ENCODE measurements around the gene TTBK2. TPM values are rescaled to one million over a fixed set of nuclear protein-coding genes. Genes with fewer than 3 reads are reported as not detected.

Gene TTBK2
- total RNA-seq, 4 donors from 2014 or later: 6.0 to 16.2 (median 11.9) TPM

GRCh38 chr15:42725331-42725903 lies 195.2 kb downstream of the TTBK2 start:
- 91 to 93% methylated on average over 11 to 12 of the region's 12 CpGs for WGBS, 2 donors
- H3K4me3 ChIP-seq (ENCODE audit: low read depth, poor library complexity, severe bottlenecking): no peak overlapping the region
- intact Hi-C loops (cut with DNase I; ENCODE audit: low total_unique reads): no loop called here
- no peak for DNase-seq (ENCODE audit: low spot score in 2 of 2)
- TF ChIP-seq POLR2A (IDR thresholded peaks at IDR 0.05) (no peak), CTCF (IDR thresholded peaks at IDR 0.05) (no peak)

DNA sequence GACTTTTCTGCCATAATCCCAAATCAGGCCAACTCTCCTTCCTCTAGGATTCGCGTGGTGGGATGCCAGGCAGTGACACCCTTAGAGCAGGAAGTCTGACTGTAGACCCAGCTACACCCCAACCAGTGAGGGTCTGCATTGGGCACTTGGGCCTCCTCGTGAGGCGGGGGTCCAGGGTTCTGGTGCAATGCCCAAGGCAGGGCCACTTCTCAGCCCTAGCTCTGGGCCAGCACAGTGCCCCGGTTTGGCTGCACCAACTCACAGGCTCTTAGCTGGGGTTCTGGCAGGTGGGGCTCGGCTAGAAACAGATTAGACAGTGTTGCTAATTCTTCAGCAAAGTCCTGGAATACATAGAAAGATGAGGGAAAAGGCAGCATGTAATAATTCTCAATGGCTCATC lies 196.3 kb downstream of the TTBK2 start:
- no peak for TF ChIP-seq POLR2A (IDR thresholded peaks at IDR 0.05)
- WGBS, 2 donors: 91% methylated on average over 6 of the region's 6 CpGs
- intact Hi-C loops (cut with DNase I; ENCODE audit: low total_unique reads): no loop called here
- no peak overlapping the region for H3K4me3 ChIP-seq (ENCODE audit: low read depth, poor library complexity, severe bottlenecking)
- no peak for DNase-seq (ENCODE audit: low spot score in 2 of 2)

- intact Hi-C loops (cut with DNase I; ENCODE audit: low total_unique reads): no loop called here
- no peak overlapping the region for H3K4me3 ChIP-seq (ENCODE audit: low read depth, poor library complexity, severe bottlenecking)
- TF ChIP-seq CTCF (IDR thresholded peaks at IDR 0.05) (no peak), POLR2A (IDR thresholded peaks at IDR 0.05) (no peak)
- WGBS, 2 donors: 66 to 86% methylated on average over 4 of the region's 4 CpGs
- DNase-seq (ENCODE audit: low spot score in 2 of 2): no peak
Observed at GRCh38 chr15:42723068-42723467, 197.5 kb downstream of the TTBK2 start.

DNA sequence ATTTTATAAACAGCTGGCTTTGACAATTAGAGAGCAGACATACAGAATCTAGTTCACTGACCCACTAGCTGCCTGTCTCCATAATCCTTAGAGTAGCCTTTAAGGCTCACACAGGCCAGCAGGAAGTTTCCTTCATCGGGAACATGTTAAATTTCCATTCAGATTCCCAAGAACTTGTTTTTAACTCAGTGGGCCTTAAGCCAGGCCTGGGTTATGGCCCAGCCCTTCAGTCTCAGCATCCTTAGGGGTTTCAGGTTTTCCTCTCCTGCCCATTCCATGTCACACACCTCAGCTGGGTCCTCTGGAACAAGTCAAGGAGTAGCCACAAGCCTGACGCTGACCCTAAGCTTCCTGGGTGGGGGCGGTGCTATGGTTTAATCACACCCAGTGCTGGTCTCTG lies 198.7 kb downstream of the TTBK2 start:
- intact Hi-C loops (cut with DNase I; ENCODE audit: low total_unique reads): no loop called here
- no peak overlapping the region for H3K4me3 ChIP-seq (ENCODE audit: low read depth, poor library complexity, severe bottlenecking)
- no peak for DNase-seq (ENCODE audit: low spot score in 2 of 2)
- WGBS, 2 donors: 74 to 81% methylated on average over 3 of the region's 3 CpGs
- no peak for TF ChIP-seq POLR2A (IDR thresholded peaks at IDR 0.05)
- no peak for TF ChIP-seq CTCF (IDR thresholded peaks at IDR 0.05)

DNA sequence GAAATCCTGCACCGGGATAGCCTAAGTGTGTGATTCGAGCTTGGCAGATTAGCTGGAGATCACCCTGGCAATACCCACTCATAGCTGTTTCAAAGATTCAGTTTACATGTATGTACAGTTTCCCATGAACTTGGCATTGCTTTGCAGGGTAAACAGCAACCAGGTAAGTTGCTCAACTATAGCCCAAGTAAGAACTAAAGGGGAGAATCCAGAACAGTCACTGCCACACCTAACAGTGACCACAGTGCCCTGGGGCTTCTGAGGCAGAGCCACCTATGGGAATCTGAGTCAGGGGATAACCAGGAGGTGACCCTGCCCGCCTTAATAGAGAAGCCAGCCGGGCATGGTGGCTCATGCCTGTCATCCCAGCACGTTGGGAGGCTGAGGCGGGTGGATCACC lies 199.6 kb downstream of the TTBK2 start:
- H3K4me3 ChIP-seq (ENCODE audit: low read depth, poor library complexity, severe bottlenecking): no peak overlapping the region
- 60% methylated on average over 6 of the region's 6 CpGs for WGBS, 2 donors
- TF ChIP-seq CTCF (IDR thresholded peaks at IDR 0.05) (no peak), POLR2A (IDR thresholded peaks at IDR 0.05) (no peak)
- no peak for DNase-seq (ENCODE audit: low spot score in 2 of 2)
- intact Hi-C loops (cut with DNase I; ENCODE audit: low total_unique reads): no loop called here

DNA sequence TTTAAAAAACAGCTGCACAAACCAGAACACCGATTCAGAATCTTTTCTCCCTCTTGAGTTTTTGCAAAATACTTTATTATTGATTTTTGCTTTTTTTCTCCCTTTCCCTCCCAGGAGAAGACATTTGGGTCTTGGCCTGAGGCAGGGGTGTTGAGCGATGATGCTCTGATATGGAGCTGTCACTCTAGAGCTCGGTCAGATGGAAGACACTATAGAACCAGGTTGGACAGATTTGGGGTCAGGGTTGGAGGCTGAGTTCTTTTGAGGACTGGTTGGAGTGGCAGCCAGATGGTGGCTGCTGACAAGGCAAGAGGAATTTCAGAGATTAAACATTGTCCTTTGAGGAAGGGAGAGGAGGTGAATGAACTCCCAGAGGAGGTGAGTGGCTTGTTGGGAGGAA lies 200.5 kb downstream of the TTBK2 start:
- TF ChIP-seq POLR2A (IDR thresholded peaks at IDR 0.05) (no peak), CTCF (IDR thresholded peaks at IDR 0.05) (no peak)
- WGBS, 2 donors: 82 to 91% methylated on average over 3 of the region's 3 CpGs
- no peak for DNase-seq (ENCODE audit: low spot score in 2 of 2)
- H3K4me3 ChIP-seq (ENCODE audit: low read depth, poor library complexity, severe bottlenecking): no peak overlapping the region
- intact Hi-C loops (cut with DNase I; ENCODE audit: low total_unique reads): no loop called here
